HepG2 (cell line): ENCODE data around the gene PRPSAP1. TPM values are rescaled to one million over a fixed set of nuclear protein-coding genes. Genes with fewer than 3 reads are reported as not detected.

Experiments used
- ATAC-seq: fragments of 200-7000 bp; cut with Tn5 transposase; 3 replicates; pipeline ENCODE4 v1.9.1; 2020; ENCODE audit warnings: mild to moderate bottlenecking, moderate library complexity
- BruUV-seq: library from RNA; stranded (reverse); fragments of 400-500 nt; replicated peaks from 2 replicates; lab custom pipeline; 2021; lab: Mats Ljungman, UMichigan
- CTCF ChIA-PET: fragments of 300-600 bp; formaldehyde crosslinking; extraction: SDS; loops from one replicate; lab custom pipeline; 2021; ENCODE audit warnings: low total read pairs, inconsistent platforms, low intra/inter-chr PET ratio; lab: Yijun Ruan, JAX
- POLR2A ChIA-PET: fragments of 350-600 bp; sonication (Branson Sonifier 250); formaldehyde crosslinking; loops from one replicate; lab custom pipeline; 2020; ENCODE audit warnings: antibody characterized with exemption, inconsistent platforms; lab: Yijun Ruan, JAX
- DNase-seq: peaks from one replicate; pipeline ENCODE4 v3.0.0-alpha.2; 2015; ENCODE audit warnings: low spot score
- FAIRE-seq: peaks from 3 replicates; lab custom pipeline; 2011; peaks lifted over from hg19 to GRCh38; lab: Jason Lieb, UNC
- H2AFZ ChIP-seq: one replicate; pipeline ENCODE4 v1.6.1; 2011; ENCODE audit warnings: low read length, inconsistent platforms
- H3K27ac ChIP-seq: fragments of 300-600 bp; 3 replicates; pipeline ENCODE4 v1.8.0; 2011; ENCODE audit warnings: mixed run types, mild to moderate bottlenecking, mixed read lengths, low read length, inconsistent platforms; ENCODE audit not compliant: insufficient read depth; ENCODE audit errors: extremely low read length
- H3K27me3 ChIP-seq, 2 experiments: fragments of 200-600 bp in 1 of 2; 2 replicates in 1 of 2; 3 replicates in 1 of 2; pipeline versions ENCODE4 v1.6.0 to v1.8.0; 2011; ENCODE audit warnings: low read length in 2 of 2, mild to moderate bottlenecking in 2 of 2, moderate library complexity in 2 of 2, inconsistent platforms in 1 of 2; ENCODE audit not compliant: insufficient read depth in 2 of 2, control insufficient read depth in 1 of 2
- H3K36me3 ChIP-seq, 2 experiments: fragments of 200-600 bp in 1 of 2; replicated peaks in 1 of 2; 2 replicates in 1 of 2; 3 replicates in 1 of 2; pipeline versions ENCODE4 v1.5.1 to v1.8.0; 2011; ENCODE audit warnings: low read length in 2 of 2, inconsistent platforms in 1 of 2; ENCODE audit not compliant: insufficient read depth in 2 of 2, control insufficient read depth in 1 of 2
- H3K4me1 ChIP-seq: 2 replicates; pipeline ENCODE4 v1.5.1; 2012; ENCODE audit warnings: low read length, inconsistent platforms; ENCODE audit not compliant: insufficient read depth
- H3K4me2 ChIP-seq: 2 replicates; pipeline ENCODE4 v1.6.0; 2011; ENCODE audit warnings: low read depth, low read length, inconsistent platforms
- H3K4me3 ChIP-seq, 3 experiments: fragments of 200-600 bp in 1 of 3; sonication (generic), shearing (Covaris generic) in 1 of 3; replicated peaks in 1 of 3; 2 replicates each; pipeline ENCODE4 v1.5.1; 2011 to 2016; ENCODE audit warnings: low read length in 3 of 3, inconsistent platforms in 2 of 3, low read depth in 2 of 3, mild to moderate bottlenecking in 2 of 3, control low read depth in 1 of 3, mixed read lengths in 1 of 3; ENCODE audit not compliant: insufficient read depth in 1 of 3
- H3K79me2 ChIP-seq: one replicate; pipeline ENCODE4 v1.6.1; 2011; ENCODE audit warnings: low read length, inconsistent platforms; ENCODE audit not compliant: insufficient read depth
- H3K9ac ChIP-seq: 2 replicates; pipeline ENCODE4 v1.6.0; 2011; ENCODE audit warnings: mild to moderate bottlenecking, low read depth, low read length, inconsistent platforms; ENCODE audit not compliant: insufficient read depth
- H3K9me3 ChIP-seq: 2 replicates; pipeline ENCODE4 v1.5.1; 2012; ENCODE audit warnings: mild to moderate bottlenecking, low read length
- H4K20me1 ChIP-seq: 2 replicates; pipeline ENCODE4 v1.6.0; 2011; ENCODE audit warnings: inconsistent platforms, mild to moderate bottlenecking, low read length, moderate library complexity; ENCODE audit not compliant: insufficient read depth
- BORCS8-MEF2B ChIP-seq: sonication (generic); formaldehyde crosslinking; IDR thresholded peaks from 2 replicates; pipeline ENCODE4 v1.8.0; 2022; ENCODE audit warnings: mild to moderate bottlenecking, missing genetic modification reagents
- CHD2 ChIP-seq: IDR thresholded peaks from 2 replicates; pipeline ENCODE4 v1.6.1; 2011; ENCODE audit warnings: low read depth, low read length, improper control_type of control experiment
- FOXM1 ChIP-seq: sonication (generic); formaldehyde crosslinking; IDR thresholded peaks from 2 replicates; pipeline ENCODE4 v1.5.0; 2020; ENCODE audit warnings: missing genetic modification reagents
- HNF4G ChIP-seq, 2 experiments: sonication (generic) in 1 of 2; formaldehyde crosslinking in 1 of 2; IDR thresholded peaks; 2 replicates each; pipeline versions ENCODE4 v1.4.0 to v1.6.1; 2011 to 2020; ENCODE audit warnings: borderline replicate concordance in 2 of 2, low read depth in 2 of 2, mild to moderate bottlenecking in 2 of 2, low read length in 1 of 2, missing genetic modification reagents in 1 of 2, moderate library complexity in 1 of 2
- ISX ChIP-seq: sonication (generic); formaldehyde crosslinking; conservative IDR thresholded peaks from 2 replicates; pipeline ENCODE4 v1.5.0; 2020; ENCODE audit warnings: missing genetic modification reagents
- RFXANK ChIP-seq: IDR thresholded peaks from 2 replicates; pipeline ENCODE4 v1.6.1; 2016
- RORA ChIP-seq: sonication (generic); formaldehyde crosslinking; IDR thresholded peaks from 2 replicates; pipeline ENCODE4 v1.5.0; 2020; ENCODE audit warnings: mild to moderate bottlenecking, missing genetic modification reagents, moderate library complexity
- ZNF337 ChIP-seq: sonication (generic); formaldehyde crosslinking; IDR thresholded peaks from 2 replicates; pipeline ENCODE4 v1.5.1; 2020; ENCODE audit warnings: missing genetic modification reagents, low read depth, mild to moderate bottlenecking, borderline replicate concordance
- WGBS: methylation state at CpG from one replicate; pipeline ENCODE4 v1.1.6; 2017; ENCODE audit warnings: low lambda C conversion rate; 5-methylcytosine and 5-hydroxymethylcytosine counted together
- in situ Hi-C: cut with HindIII; loops from 2 replicates; pipeline ENCODE4 v1.10.0; 2017; ENCODE audit warnings: low pct_unique_long_range_greater_than_20kb; ENCODE audit not compliant: extremely low pct_ligation_motif_present
- intact Hi-C: fragments of 100-400 bp; cut with micrococcal nuclease; formaldehyde crosslinking; loops from one replicate; pipeline ENCODE4 v1.10.0; 2022; ENCODE audit not compliant: unreplicated experiment
- polyA plus RNA-seq, 8 experiments: library from polyadenylated mRNA; depleted of rRNA in 3 of 8; stranded (reverse) in 7 of 8; unstranded in 1 of 8; fragments of >200 nt; fragmentation: Illumina TruSeq in 4 of 8; extraction: Trizol in 4 of 8; gene quantifications; 2 replicates each; pipeline versions ENCODE4 v1.2.1 to v1.2.3, GENCODE V29; 2011 to 2016; ENCODE audit warnings: low read depth in 4 of 8, missing spikeins in 1 of 8, mixed read lengths in 1 of 8; ENCODE audit not compliant: insufficient read depth in 1 of 8
- total RNA-seq, 5 experiments: library from RNA; depleted of rRNA; stranded (reverse); fragments of >200 nt; fragmentation: Illumina TruSeq; extraction: Trizol; gene quantifications; 2 replicates each; pipeline ENCODE4 v1.2.3, GENCODE V29; 2016; ENCODE audit warnings: low read depth in 1 of 5
- TF ChIP-seq, protein P1 (sequence below): sonication (generic); formaldehyde crosslinking; IDR thresholded peaks from 2 replicates; pipeline ENCODE4 v1.4.0; 2020; ENCODE audit warnings: missing genetic modification reagents
- TF ChIP-seq, protein P2 (sequence below): sonication (generic); formaldehyde crosslinking; IDR thresholded peaks from 2 replicates; pipeline ENCODE4 v1.5.0; 2020; ENCODE audit warnings: mild to moderate bottlenecking, low read depth, missing genetic modification reagents, borderline replicate concordance
- TF ChIP-seq, protein P3 (sequence below): sonication (generic); formaldehyde crosslinking; IDR thresholded peaks from 2 replicates; pipeline ENCODE4 v1.8.0; 2022; ENCODE audit warnings: low read depth, missing genetic modification reagents

Gene PRPSAP1
- total and polyA plus RNA-seq, 2 of the 13 experiments (the other 11 are each of a cell fraction or from before 2014, with no cell fraction given) = 91.1 to 314 TPM

DNA sequence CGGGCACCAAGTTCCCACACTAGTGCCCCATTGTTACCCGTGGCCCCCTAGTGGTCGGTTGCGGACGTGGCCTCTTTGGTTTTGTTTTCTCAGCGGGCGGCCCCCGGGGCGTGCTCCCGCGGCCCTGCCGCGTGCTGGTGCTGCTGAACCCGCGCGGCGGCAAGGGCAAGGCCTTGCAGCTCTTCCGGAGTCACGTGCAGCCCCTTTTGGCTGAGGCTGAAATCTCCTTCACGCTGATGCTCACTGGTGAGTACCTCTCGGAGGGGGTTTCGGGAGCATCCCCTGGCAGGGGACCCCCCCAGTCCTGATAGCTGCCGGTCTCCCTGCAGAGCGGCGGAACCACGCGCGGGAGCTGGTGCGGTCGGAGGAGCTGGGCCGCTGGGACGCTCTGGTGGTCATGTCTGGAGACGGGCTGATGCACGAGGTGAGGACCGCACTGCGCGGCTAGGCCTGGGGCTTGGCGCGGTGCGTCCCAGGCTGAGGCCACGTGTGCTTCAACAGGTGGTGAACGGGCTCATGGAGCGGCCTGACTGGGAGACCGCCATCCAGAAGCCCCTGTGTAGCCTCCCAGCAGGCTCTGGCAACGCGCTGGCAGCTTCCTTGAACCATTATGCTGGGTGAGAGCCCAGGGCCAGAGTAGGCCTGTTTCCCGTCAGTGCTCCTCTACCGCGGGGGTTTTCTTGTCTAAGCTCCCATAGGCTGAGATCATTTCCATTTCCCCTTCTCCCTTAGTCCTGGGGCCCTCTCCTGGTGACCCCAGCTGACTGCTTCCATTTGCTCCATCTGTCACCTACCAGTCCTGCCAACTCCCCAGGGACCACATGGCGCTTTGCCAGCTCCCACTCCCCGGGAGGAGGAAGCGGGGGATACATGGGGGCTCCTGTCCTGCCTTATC lies 32.4 kb upstream of the PRPSAP1 start (continued):
- TF ChIP-seq HNF4G (IDR thresholded peaks at IDR 0.05; ENCODE audit: borderline replicate concordance, low read depth, low read length) = no peak
- TF ChIP-seq HNF4G (CRISPR knock-in tag; IDR thresholded peaks at IDR 0.05; ENCODE audit: borderline replicate concordance, low read depth) = no peak
- TF ChIP-seq FOXM1 = peak; percentile 85
- TF ChIP-seq, protein P1, sequence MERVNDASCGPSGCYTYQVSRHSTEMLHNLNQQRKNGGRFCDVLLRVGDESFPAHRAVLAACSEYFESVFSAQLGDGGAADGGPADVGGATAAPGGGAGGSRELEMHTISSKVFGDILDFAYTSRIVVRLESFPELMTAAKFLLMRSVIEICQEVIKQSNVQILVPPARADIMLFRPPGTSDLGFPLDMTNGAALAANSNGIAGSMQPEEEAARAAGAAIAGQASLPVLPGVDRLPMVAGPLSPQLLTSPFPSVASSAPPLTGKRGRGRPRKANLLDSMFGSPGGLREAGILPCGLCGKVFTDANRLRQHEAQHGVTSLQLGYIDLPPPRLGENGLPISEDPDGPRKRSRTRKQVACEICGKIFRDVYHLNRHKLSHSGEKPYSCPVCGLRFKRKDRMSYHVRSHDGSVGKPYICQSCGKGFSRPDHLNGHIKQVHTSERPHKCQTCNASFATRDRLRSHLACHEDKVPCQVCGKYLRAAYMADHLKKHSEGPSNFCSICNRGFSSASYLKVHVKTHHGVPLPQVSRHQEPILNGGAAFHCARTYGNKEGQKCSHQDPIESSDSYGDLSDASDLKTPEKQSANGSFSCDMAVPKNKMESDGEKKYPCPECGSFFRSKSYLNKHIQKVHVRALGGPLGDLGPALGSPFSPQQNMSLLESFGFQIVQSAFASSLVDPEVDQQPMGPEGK = peak; percentile 96

DNA sequence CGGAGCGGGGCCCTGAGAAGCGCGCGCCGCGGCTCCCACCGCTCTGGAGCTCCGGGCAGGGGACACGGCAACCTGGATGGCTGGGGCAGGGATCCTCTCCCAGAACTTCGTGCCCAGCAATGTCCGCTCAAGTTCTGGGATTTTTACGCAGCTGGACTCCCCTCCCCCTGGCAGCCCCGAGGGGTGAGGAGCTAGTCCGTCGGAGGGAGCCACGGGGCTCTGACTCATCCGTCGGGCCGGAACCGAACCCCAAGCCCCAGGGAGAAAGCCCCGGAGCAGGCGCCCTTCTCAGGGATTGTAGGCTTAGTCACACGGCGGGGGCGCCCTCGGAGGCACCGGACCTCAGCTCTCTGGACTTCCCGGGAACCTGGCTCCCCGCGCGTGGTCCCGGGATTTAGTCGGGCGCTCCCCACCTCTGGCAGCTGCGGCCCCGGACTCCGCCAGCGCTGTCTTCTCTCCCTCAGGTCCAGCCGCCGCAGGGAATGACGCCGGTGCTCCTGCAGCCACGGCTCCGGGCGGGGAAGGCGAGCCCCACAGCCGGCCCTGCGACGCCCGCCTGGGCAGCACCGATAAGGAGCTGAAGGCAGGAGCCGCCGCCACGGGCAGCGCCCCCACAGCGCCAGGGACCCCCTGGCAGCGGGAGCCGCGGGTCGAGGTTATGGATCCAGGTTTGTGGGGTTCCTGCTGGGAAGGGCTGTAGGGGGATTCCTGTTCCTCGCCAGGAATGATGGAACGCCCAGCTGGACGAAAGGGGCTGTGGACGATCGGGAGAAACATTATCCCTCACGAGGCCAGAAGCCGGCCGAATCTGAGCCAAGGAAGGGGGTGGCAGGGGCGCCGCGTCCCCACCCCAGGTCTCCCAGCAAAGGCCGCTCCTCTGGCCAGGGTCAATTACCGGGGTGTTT lies 31.5 kb upstream of the PRPSAP1 start:
- peaks cover 31% of the 10 kb centered on the region; the same call in 1 of the 2 replicates for H4K20me1 ChIP-seq
- H3K9me3 ChIP-seq = no peaks in the 10 kb centered on the region
- peak; percentile 0 for ATAC-seq
- peak overlapping the region; percentile 99 for H3K4me2 ChIP-seq
- FAIRE-seq = no peak
- H3K79me2 ChIP-seq = peaks cover 56% of the 10 kb centered on the region
- ChIA-PET POLR2A (interaction anchor here (0.9 to 20.9 kb wide), 18 partner anchors 9 to 605 kb away, joined by 3 to 1379 read pairs (median 5); partner anchors contain the start of genes PRPSAP1, QRICH2, UBALD2 and UBE2O), CTCF (interaction anchor here (1.1 to 3.3 kb wide), 7 partner anchors 10 to 81 kb away, joined by 4 to 12 read pairs (median 6); partner anchors contain the start of gene PRPSAP1)
- DNase-seq = peak; percentile 39
- 0% methylated on average over 9 of the region's 74 CpGs for WGBS
- no peaks in the 10 kb centered on the region; a peak in 1 of 5 replicates for H3K27me3 ChIP-seq
- TSS peak; percentile 33 for BruUV-seq
- H3K27ac ChIP-seq = peak overlapping the region; percentile 100
- no peak overlapping the region for H2AFZ ChIP-seq
- H3K4me3 ChIP-seq = peak overlapping the region; percentile 72 to 90 (median 86)
- in situ Hi-C loops (loop anchor here (5.0 kb wide), 1 partner anchor 33 kb away; the partner anchor contains the start of gene PRPSAP1), intact Hi-C loops (loop anchor here (2.0 kb wide), 2 partner anchors 14 to 30 kb away; no protein-coding TSS in a partner anchor)
- H3K36me3 ChIP-seq = peaks cover 17 to 21% of the 10 kb centered on the region in 2 experiments; a peak in 4 of 5 replicates
- H3K4me1 ChIP-seq = peaks cover 53% of the 10 kb centered on the region
- H3K9ac ChIP-seq = peak overlapping the region; percentile 99
- TF ChIP-seq RORA (no peak), CHD2 (0 out of 2 replicates have a peak, but pooled peaks have one; percentile 6), BORCS8-MEF2B (CRISPR knock-in tag) (0 out of 2 replicates have a peak, but pooled peaks have one; percentile 1), ISX (0 out of 2 replicates have a peak, but pooled peaks have one; percentile 14), ZNF337 (CRISPR knock-in tag) (no peak), RFXANK (CRISPR knock-in tag) (0 out of 2 replicates have a peak, but pooled peaks have one; percentile 9)
- TF ChIP-seq, protein P2, sequence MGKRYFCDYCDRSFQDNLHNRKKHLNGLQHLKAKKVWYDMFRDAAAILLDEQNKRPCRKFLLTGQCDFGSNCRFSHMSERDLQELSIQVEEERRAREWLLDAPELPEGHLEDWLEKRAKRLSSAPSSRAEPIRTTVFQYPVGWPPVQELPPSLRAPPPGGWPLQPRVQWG = no peak; the same call in 1 of the 2 replicates
- TF ChIP-seq, protein P3, sequence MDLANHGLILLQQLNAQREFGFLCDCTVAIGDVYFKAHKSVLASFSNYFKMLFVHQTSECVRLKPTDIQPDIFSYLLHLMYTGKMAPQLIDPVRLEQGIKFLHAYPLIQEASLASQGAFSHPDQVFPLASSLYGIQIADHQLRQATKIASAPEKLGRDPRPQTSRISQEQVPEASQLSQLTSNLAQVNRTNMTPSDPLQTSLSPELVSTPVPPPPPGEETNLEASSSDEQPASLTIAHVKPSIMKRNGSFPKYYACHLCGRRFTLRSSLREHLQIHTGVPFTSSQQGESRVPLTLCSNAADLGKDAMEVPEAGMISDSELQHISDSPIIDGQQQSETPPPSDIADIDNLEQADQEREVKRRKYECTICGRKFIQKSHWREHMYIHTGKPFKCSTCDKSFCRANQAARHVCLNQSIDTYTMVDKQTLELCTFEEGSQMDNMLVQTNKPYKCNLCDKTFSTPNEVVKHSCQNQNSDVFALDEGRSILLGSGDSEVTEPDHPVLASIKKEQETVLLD (CRISPR knock-in tag) = 0 out of 2 replicates have a peak, but pooled peaks have one; percentile 17
